Effector CD4-positive, alpha-beta T cell (primary cell): ENCODE results near the gene MAPK6.

Experiments
- DNase-seq: peaks from one replicate; pipeline ENCODE4 v3.0.0-alpha.2; 2020

The MAPK6 gene

DNA sequence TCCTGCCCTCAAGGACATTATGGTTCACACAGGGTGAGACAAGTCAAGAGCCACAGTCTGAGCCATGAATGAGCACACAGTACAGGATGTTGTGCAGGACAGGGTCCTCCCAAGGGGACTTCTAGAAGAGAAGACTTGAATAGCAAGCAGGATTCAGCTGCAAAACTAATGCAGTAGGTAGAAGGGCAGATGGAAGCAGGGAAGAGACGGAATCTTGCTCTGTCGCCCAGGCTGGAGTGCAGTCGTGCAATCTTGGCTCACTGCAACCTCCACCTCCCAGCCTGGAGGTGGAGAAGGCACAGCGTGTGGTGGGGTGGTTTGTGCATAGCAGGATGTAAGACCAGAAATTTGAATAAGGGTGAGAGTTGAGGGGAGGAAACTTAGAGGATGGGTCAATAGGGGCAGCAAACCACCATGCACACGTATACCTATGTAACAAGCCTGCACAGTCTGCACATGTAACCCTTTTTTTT lies 85.5 kb downstream of the MAPK6 start:
- DNase-seq: no peak

GRCh38 chr15:52105846-52106245 lies 86.8 kb downstream of the MAPK6 start:
- no peak for DNase-seq

DNA sequence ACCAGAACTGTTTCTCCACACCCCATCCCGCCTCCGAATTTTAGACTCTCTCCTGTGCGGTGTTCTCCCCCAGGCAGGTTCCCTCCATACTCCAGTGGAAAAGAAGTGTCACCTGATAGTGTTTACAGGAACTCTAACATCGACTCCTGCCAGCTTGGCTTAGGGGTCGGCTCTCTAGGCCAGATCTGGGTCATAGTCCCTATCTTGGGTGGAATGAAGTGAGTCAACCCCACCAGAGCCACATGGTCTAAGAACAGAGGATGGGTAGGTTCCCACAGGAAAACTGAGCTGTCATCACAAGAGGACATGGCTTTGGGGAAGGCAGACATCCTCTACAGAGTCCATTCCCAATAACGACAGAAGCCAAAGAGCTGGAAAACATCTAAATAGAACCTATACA lies 87.6 kb downstream of the MAPK6 start:
- no peak for DNase-seq

- no peak for DNase-seq
Measured at GRCh38 chr15:52107238-52107637, 88.2 kb downstream of the MAPK6 start.

DNA sequence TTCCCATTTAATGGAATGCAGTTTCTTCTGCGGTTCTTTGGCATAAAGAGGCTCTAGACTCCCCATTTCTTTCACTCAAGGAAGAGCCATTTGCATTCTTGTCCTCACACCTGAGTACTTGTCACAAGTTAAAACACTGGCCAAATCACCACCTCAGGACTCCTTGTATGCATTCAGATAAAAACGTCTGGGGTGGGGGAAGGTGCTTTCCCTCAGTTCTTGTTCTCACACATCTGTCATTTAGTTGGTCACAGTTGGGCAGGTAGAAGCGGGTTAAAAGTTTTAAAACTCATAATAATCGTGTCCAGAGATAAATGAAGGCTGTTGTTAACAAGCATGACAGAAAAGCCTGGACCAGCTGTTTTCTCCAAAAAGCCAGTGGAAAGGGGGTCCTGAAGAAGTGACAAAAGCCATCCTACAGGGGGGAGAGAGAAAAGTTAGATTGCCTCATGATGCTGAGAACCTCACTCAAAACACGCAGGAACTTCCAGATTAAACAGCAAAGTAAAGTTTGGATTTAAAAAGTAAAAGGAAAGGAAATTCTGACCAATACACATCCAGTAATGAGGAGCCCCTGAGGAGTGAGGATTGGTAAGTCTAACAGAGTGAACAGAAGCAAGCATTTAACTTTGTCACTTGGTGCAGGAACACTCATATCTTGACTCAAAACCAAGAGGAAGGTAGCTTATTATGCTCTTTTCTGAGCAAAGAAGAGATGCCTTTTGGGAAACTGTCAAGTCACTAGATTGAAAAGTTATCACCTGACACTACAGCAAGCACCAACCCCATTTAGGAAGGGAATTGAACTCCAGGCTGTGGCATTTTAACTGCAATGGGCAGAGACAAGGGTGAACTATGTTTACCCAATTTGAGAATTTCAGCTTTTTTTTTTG lies 90.8 kb downstream of the MAPK6 start:
- DNase-seq: no peak

DNA sequence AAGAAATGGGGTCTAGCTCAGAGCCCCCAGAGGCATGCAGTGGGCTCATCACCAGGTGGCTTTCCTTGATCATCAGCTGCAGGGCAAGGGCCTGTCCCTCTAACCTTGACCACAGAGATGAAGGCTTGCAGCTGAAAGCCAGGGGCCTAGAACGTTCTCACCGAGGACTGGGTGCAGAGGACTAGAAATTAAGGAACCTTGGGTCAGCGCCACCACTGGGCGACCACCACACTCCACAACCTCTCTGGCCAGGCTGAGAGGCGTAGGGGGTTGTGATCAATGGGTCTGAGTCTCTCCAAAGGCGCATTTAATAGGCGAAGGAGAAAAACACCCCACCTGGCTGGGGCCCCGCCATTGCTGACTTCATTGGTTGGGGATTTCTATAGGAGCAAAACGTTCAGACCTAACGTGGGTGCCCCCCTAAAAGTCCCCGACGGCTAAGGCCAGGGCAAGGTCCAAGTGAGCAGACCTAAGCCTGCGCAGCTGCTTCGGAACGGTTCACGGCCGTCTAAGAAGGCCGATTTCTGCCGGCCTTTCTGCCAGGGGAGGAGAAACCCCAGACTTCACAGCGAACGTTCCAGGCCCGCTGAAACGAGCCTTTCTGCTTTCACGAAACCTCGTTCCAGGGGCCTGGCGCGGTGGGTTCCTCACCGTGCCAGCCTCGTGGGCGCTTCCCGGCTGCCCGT lies 92.6 kb downstream of the MAPK6 start:
- DNase-seq: no peak

DNA sequence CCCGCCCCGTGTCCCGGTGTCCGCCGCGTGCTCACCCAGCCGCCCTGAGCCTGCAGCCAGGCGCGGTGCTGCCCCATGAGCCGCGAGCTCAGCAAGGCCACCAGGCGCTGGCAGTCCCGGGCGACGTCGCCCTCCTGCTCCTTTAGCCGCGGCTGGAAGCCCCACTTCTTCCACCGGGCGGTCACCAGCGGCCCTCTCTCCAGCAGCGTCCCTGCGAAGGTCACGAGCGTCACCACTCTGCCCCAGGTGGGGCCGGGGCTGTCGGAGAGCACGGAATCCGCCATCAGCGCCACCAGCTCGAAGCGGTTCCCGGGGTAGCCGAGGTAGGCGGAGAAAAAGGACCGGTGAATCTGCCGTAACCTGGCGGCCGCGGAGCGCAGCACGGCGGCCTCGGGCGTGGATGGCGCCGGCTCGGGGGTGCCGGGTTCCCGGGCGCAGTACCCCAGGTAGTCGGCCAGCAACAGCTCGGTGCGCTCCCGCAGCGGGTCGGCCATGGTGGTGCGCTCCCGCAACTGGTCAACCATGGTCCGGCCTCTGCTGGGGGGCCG lies 93.3 kb downstream of the MAPK6 start:
- peak; percentile 30 for DNase-seq

GRCh38 chr15:52113235-52113634 lies 94.2 kb downstream of the MAPK6 start:
- no peak for DNase-seq

GRCh38 chr15:52113708-52114107 lies 94.7 kb downstream of the MAPK6 start:
- DNase-seq: no peak

DNA sequence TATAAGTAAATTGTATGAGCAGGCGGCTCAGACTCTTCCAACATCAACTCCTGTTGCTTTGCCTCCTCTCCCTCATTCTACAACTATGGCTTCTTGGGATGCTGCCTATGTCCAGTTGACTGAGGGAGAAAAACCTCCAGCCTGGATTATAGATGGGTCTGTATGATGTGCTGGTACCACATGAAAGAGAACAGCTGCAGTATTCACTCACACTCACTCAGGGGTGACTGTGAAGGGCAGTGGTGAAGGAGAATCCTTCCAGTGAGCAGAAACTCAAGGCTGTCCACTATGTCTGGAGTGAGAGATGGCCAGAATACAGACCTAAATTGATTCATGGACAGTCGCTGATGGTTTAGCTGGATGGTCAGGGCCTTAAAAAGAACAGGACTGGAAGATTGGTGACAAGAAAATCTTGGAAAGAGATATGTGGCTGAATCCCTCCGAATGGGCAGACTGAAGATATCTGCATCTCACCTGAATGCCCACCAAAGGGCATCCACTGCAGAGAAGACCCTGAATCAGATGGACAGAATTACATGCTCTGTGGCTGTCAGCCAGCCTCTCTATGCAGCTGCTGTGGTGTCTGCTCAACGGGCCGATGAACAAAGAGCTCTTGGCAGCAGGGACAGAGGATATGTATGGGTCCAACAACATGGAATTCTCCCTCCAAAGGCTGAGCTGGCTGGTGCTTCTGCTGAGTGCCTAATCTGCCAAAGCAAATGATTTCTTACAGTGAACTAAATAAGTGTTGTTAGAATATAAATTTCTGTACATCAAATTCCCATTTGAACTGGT lies 95.4 kb downstream of the MAPK6 start:
- DNase-seq: no peak

GRCh38 chr15:52115598-52116427 lies 96.8 kb downstream of the MAPK6 start:
- DNase-seq: no peak
